ENCODE results near the gene NFATC1. TPM values are rescaled to one million over a fixed set of nuclear protein-coding genes. Genes with fewer than 3 reads are reported as not detected.

NFATC1 gene
- total and polyA plus RNA-seq, 2 donors (not counting 1 experiment from before 2014, with no cell fraction given): 0.92 to 4.3 TPM

- Histone ChIP-seq H4K20me1 (ENCODE audit: control insufficient read depth, extremely low read depth, insufficient read depth, low read length) (no peaks in the 10 kb centered on the region), H3K4me3 (replicated peaks in 1 of 4; ENCODE audit: control extremely low read depth in 1 of 4, insufficient read depth in 1 of 4, low read depth in 3 of 4, low read length in 4 of 4) (no peak overlapping the region), H3K27me3 (ENCODE audit: control insufficient read depth, insufficient read depth, low read length) (no peaks in the 10 kb centered on the region), H3K4me1 (ENCODE audit: control insufficient read depth, extremely low read depth, insufficient read depth, low read length) (peaks cover 15% of the 10 kb centered on the region), H3K36me3 (ENCODE audit: control insufficient read depth, insufficient read depth, low read length) (no peaks in the 10 kb centered on the region), H3K79me2 (ENCODE audit: control insufficient read depth, insufficient read depth, low read length) (no peaks in the 10 kb centered on the region), H3K9me3 (ENCODE audit: control insufficient read depth, insufficient read depth, low read depth, low read length) (no peaks in the 10 kb centered on the region), H3K9ac (ENCODE audit: insufficient read depth, low read length) (no peak overlapping the region), H3K27ac (ENCODE audit: insufficient read depth, low read length) (no peak overlapping the region), H2AFZ (ENCODE audit: low read length) (no peak overlapping the region), H3K4me2 (ENCODE audit: extremely low read depth, insufficient read depth, low read length) (no peak overlapping the region)
- DNase-seq (ENCODE audit: low read depth in 2 of 2): no peak
- TF ChIP-seq, protein P1, sequence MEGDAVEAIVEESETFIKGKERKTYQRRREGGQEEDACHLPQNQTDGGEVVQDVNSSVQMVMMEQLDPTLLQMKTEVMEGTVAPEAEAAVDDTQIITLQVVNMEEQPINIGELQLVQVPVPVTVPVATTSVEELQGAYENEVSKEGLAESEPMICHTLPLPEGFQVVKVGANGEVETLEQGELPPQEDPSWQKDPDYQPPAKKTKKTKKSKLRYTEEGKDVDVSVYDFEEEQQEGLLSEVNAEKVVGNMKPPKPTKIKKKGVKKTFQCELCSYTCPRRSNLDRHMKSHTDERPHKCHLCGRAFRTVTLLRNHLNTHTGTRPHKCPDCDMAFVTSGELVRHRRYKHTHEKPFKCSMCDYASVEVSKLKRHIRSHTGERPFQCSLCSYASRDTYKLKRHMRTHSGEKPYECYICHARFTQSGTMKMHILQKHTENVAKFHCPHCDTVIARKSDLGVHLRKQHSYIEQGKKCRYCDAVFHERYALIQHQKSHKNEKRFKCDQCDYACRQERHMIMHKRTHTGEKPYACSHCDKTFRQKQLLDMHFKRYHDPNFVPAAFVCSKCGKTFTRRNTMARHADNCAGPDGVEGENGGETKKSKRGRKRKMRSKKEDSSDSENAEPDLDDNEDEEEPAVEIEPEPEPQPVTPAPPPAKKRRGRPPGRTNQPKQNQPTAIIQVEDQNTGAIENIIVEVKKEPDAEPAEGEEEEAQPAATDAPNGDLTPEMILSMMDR (conservative IDR thresholded peaks at IDR 0.05 in 1 of 2, IDR thresholded peaks at IDR 0.05 in 1 of 2; ENCODE audit: low read depth in 1 of 2, low read length in 2 of 2): no peak
- no peak for TF ChIP-seq EZH2 (IDR thresholded peaks at IDR 0.05; ENCODE audit: low read length, missing control alignments)
Measured at GRCh38 chr18:79367480-79367879, 28.2 kb upstream of the NFATC1 start.

GRCh38 chr18:79367989-79368388, 27.7 kb upstream of the NFATC1 start:
- Histone ChIP-seq H3K9me3 (ENCODE audit: control insufficient read depth, insufficient read depth, low read depth, low read length) (no peaks in the 10 kb centered on the region), H2AFZ (ENCODE audit: low read length) (no peak overlapping the region), H3K4me1 (ENCODE audit: control insufficient read depth, extremely low read depth, insufficient read depth, low read length) (peaks cover 15% of the 10 kb centered on the region), H3K4me2 (ENCODE audit: extremely low read depth, insufficient read depth, low read length) (no peak overlapping the region), H3K9ac (ENCODE audit: insufficient read depth, low read length) (no peak overlapping the region), H3K4me3 (replicated peaks in 1 of 4; ENCODE audit: control extremely low read depth in 1 of 4, insufficient read depth in 1 of 4, low read depth in 3 of 4, low read length in 4 of 4) (no peak overlapping the region), H4K20me1 (ENCODE audit: control insufficient read depth, extremely low read depth, insufficient read depth, low read length) (no peaks in the 10 kb centered on the region), H3K36me3 (ENCODE audit: control insufficient read depth, insufficient read depth, low read length) (no peaks in the 10 kb centered on the region), H3K79me2 (ENCODE audit: control insufficient read depth, insufficient read depth, low read length) (no peaks in the 10 kb centered on the region), H3K27me3 (ENCODE audit: control insufficient read depth, insufficient read depth, low read length) (no peaks in the 10 kb centered on the region), H3K27ac (ENCODE audit: insufficient read depth, low read length) (no peak overlapping the region)
- no peak for TF ChIP-seq EZH2 (IDR thresholded peaks at IDR 0.05; ENCODE audit: low read length, missing control alignments)
- TF ChIP-seq, protein P1 (conservative IDR thresholded peaks at IDR 0.05 in 1 of 2, IDR thresholded peaks at IDR 0.05 in 1 of 2; ENCODE audit: low read depth in 1 of 2, low read length in 2 of 2): no peak
- peak; percentile 70 to 74 for DNase-seq (ENCODE audit: low read depth in 2 of 2)

- Histone ChIP-seq H3K9ac (ENCODE audit: insufficient read depth, low read length) (no peak overlapping the region), H4K20me1 (ENCODE audit: control insufficient read depth, extremely low read depth, insufficient read depth, low read length) (no peaks in the 10 kb centered on the region), H3K79me2 (ENCODE audit: control insufficient read depth, insufficient read depth, low read length) (no peaks in the 10 kb centered on the region), H2AFZ (ENCODE audit: low read length) (no peak overlapping the region), H3K4me2 (ENCODE audit: extremely low read depth, insufficient read depth, low read length) (no peak overlapping the region), H3K9me3 (ENCODE audit: control insufficient read depth, insufficient read depth, low read depth, low read length) (no peaks in the 10 kb centered on the region), H3K4me3 (replicated peaks in 1 of 4; ENCODE audit: control extremely low read depth in 1 of 4, insufficient read depth in 1 of 4, low read depth in 3 of 4, low read length in 4 of 4) (no peak overlapping the region), H3K36me3 (ENCODE audit: control insufficient read depth, insufficient read depth, low read length) (no peaks in the 10 kb centered on the region), H3K27ac (ENCODE audit: insufficient read depth, low read length) (no peak overlapping the region), H3K4me1 (ENCODE audit: control insufficient read depth, extremely low read depth, insufficient read depth, low read length) (peaks cover 15% of the 10 kb centered on the region), H3K27me3 (ENCODE audit: control insufficient read depth, insufficient read depth, low read length) (no peaks in the 10 kb centered on the region)
- DNase-seq (ENCODE audit: low read depth in 2 of 2): no peak
- TF ChIP-seq EZH2 (IDR thresholded peaks at IDR 0.05; ENCODE audit: low read length, missing control alignments): no peak
- TF ChIP-seq, protein P1 (conservative IDR thresholded peaks at IDR 0.05 in 1 of 2, IDR thresholded peaks at IDR 0.05 in 1 of 2; ENCODE audit: low read depth in 1 of 2, low read length in 2 of 2): no peak
Measured at GRCh38 chr18:79368681-79369080, 27.0 kb upstream of the NFATC1 start.
